Measurements from ENCODE around the gene EMP3. TPM values are rescaled to one million over a fixed set of nuclear protein-coding genes. Genes with fewer than 3 reads are reported as not detected.
A peak's percentile ranks its signal among the peaks of the same experiment; 100 is the strongest.

EMP3 gene
- total and polyA plus RNA-seq, 2 experiments from 2014 or later, result 6.0 to 25.1 TPM

- TF ChIP-seq REST (IDR thresholded peaks at IDR 0.05; ENCODE audit: unreplicated experiment) (no peak), NANOG (IDR thresholded peaks at IDR 0.05; ENCODE audit: borderline replicate concordance) (no peak)
Measured at GRCh38 chr19:48332351-48332661, 7.0 kb downstream of the EMP3 start (continued).

GRCh38 chr19:48332662-48333466 lies 7.5 kb downstream of the EMP3 start:
- Histone ChIP-seq H2AFZ (no peak overlapping the region), H3K4me3 (peak overlapping the region; percentile 78), H3K4me2 (peak overlapping the region; percentile 86), H3F3A (replicated peaks; ENCODE audit: low read depth) (peaks cover 13% of the 10 kb centered on the region; the same call in 1 of the 2 replicates), H3K27me3 (ENCODE audit: insufficient read depth) (no peaks in the 10 kb centered on the region), H3K79me2 (replicated peaks; ENCODE audit: insufficient read depth) (no peaks in the 10 kb centered on the region), H3K4me1 (ENCODE audit: insufficient read depth) (peaks cover 13% of the 10 kb centered on the region), H3K9me2 (ENCODE audit: insufficient read depth) (no peaks in the 10 kb centered on the region), H4K20me1 (replicated peaks; ENCODE audit: insufficient read depth) (no peaks in the 10 kb centered on the region), H3K27ac (ENCODE audit: low read depth) (peak overlapping the region; percentile 65; the same call in 1 of the 2 replicates), H3K36me3 (ENCODE audit: insufficient read depth) (no peaks in the 10 kb centered on the region)
- H3K4me1 Mint-ChIP-seq, result peaks cover 23% of the 10 kb centered on the region
- peak overlapping the region; percentile 77 for H3K4me3 Mint-ChIP-seq
- peak; percentile 98 for DNase-seq (ENCODE audit: low spot score)
- H3K27ac Mint-ChIP-seq, result peak overlapping the region; percentile 70
- H3K27me3 Mint-ChIP-seq (ENCODE audit: insufficient read depth, low read depth, poor library complexity), result peaks cover 32% of the 10 kb centered on the region
- ATAC-seq, result peak; percentile 62
- peaks cover 8% of the 10 kb centered on the region for H3K36me3 Mint-ChIP-seq (ENCODE audit: low read depth)
- H3K9me3 Mint-ChIP-seq, result peaks cover 10% of the 10 kb centered on the region
- TF ChIP-seq EZH2 (IDR thresholded peaks at IDR 0.05; ENCODE audit: low read depth, unreplicated experiment), result no peak
- TF ChIP-seq POLR2AphosphoS5 (IDR thresholded peaks at IDR 0.05; ENCODE audit: low read depth), result peak; percentile 63

GRCh38 chr19:48333467-48334384 lies 8.4 kb downstream of the EMP3 start:
- peaks cover 36% of the 10 kb centered on the region for H3K27me3 Mint-ChIP-seq (ENCODE audit: insufficient read depth, low read depth, poor library complexity)
- ATAC-seq, result peak; percentile 78
- Histone ChIP-seq H3K27ac (ENCODE audit: low read depth) (peak overlapping the region; percentile 65; the same call in 1 of the 2 replicates), H3K9me2 (ENCODE audit: insufficient read depth) (no peaks in the 10 kb centered on the region), H3K4me1 (ENCODE audit: insufficient read depth) (peaks cover 13% of the 10 kb centered on the region), H3K36me3 (ENCODE audit: insufficient read depth) (no peaks in the 10 kb centered on the region), H3K4me2 (peak overlapping the region; percentile 86), H3F3A (replicated peaks; ENCODE audit: low read depth) (peaks cover 13% of the 10 kb centered on the region; the same call in 1 of the 2 replicates), H3K4me3 (peak overlapping the region; percentile 78), H3K79me2 (replicated peaks; ENCODE audit: insufficient read depth) (no peaks in the 10 kb centered on the region), H3K27me3 (ENCODE audit: insufficient read depth) (no peaks in the 10 kb centered on the region), H4K20me1 (replicated peaks; ENCODE audit: insufficient read depth) (no peaks in the 10 kb centered on the region), H2AFZ (peak overlapping the region; percentile 100)
- peak overlapping the region; percentile 77 for H3K4me3 Mint-ChIP-seq
- H3K4me1 Mint-ChIP-seq, result peaks cover 23% of the 10 kb centered on the region
- peaks cover 5% of the 10 kb centered on the region for H3K36me3 Mint-ChIP-seq (ENCODE audit: low read depth)
- peak overlapping the region; percentile 49; the same call in 1 of the 2 replicates for H3K27ac Mint-ChIP-seq
- TF ChIP-seq NANOG (IDR thresholded peaks at IDR 0.05; ENCODE audit: borderline replicate concordance), result no peak
- TF ChIP-seq CREB1 (CRISPR knock-in tag; IDR thresholded peaks at IDR 0.05; ENCODE audit: low read depth), result peak; percentile 34; the same call in 1 of the 2 replicates
- TF ChIP-seq CTCF (conservative IDR thresholded peaks at IDR 0.05; ENCODE audit: low read depth in 2 of 2), result peak; percentile 64 to 92
- TF ChIP-seq POLR2AphosphoS5 (IDR thresholded peaks at IDR 0.05; ENCODE audit: low read depth), result peak; percentile 63
- H3K9me3 Mint-ChIP-seq, result peaks cover 6% of the 10 kb centered on the region; the same call in 2 of the 3 replicates
- DNase-seq (ENCODE audit: low spot score), result peak; percentile 95

Measured in GM23338 (cell line).